ENCODE measurements around the gene GFOD2.

GFOD2 gene

GRCh38 chr16:67656344-67657016 lies 62.6 kb downstream of the GFOD2 start:
- DNase-seq: no peak

DNA sequence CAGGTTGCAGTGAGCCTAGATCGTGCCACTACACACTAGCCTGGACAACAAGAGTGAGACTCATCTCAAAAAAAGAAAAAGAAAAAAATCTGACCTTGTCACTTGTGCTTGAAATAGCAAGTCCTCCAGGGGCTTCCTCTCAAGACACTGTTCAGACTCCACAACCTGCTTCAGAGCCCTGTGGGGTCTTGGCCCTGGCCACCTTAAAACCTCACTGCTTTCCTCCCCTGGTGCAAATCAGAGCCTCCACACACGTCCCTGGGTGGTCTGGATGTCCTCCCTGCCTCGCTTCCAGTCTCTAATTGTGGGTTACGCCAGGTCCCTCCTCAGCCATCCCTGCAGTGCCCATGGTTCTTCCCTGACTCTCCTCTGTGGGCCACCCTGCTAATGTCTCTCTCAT lies 63.8 kb downstream of the GFOD2 start:
- no peak for DNase-seq

- no peak for DNase-seq
Measured at GRCh38 chr16:67654403-67654911, 64.7 kb downstream of the GFOD2 start.

- no peak for DNase-seq
Measured at GRCh38 chr16:67653789-67654402, 65.2 kb downstream of the GFOD2 start.

DNA sequence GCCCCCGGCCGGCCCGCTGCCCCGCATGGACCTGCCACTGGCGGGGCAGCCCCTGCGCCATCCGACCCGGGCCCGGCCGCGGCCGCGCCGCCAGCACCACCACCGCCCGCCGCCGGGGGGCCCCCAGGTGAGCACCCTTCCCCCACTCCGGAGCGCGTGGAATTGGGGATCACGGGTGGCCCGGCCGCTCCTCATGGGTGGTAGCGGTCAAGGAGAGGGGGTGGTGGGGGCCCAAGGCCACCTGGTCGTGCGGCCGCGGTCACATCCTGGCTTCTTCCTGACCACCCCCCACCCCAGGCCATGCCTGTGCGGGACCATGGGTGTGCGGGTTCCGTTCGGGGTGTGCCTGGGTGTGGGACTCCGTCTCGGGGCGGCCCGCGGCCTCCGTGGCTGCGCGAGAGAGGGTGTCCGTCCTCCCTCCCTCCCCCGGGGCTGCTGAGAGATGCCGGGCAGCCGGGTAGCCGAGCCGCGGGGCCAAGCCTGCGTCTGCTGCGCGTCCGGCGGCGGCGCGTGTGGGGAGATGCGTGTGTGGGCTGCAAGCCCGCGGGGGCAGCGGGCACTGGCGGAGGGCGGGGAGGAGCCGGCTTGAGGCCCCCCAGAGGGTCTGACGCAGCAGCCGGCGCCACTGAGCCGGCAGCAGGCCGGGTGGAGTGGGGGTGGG lies 65.9 kb downstream of the GFOD2 start:
- DNase-seq: no peak

- no peak for DNase-seq
Measured at GRCh38 chr16:67652578-67653127, 66.5 kb downstream of the GFOD2 start.

GRCh38 chr16:67651847-67652246 lies 67.3 kb downstream of the GFOD2 start:
- DNase-seq: no peak

DNA sequence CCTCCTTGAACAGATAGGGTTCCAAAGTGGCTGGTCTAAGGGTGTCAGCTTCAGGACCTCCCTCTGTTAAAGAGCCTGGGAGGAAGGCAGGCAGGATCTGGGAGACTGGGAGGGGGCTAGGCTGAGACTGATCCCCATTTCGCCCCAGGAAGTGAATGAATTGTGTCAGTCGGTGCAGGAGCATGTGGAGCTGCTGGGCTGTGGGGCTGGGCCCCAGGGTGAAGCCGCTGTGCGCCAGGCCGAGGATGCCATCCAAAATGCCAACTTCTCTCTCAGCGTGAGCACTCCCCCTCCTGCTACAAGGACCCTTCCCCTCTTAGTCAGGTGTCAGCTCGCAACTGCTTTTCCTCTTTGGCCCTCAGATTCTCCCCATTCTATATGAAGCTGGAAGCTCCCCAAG lies 68.1 kb downstream of the GFOD2 start:
- DNase-seq: no peak

- no peak for DNase-seq
Measured at GRCh38 chr16:67650023-67650422, 69.1 kb downstream of the GFOD2 start.

GRCh38 chr16:67649494-67649931 lies 69.6 kb downstream of the GFOD2 start:
- no peak for DNase-seq

GRCh38 chr16:67648764-67649407 lies 70.2 kb downstream of the GFOD2 start:
- no peak for DNase-seq

- no peak for DNase-seq
Measured at GRCh38 chr16:67648088-67648763, 70.9 kb downstream of the GFOD2 start.

DNA sequence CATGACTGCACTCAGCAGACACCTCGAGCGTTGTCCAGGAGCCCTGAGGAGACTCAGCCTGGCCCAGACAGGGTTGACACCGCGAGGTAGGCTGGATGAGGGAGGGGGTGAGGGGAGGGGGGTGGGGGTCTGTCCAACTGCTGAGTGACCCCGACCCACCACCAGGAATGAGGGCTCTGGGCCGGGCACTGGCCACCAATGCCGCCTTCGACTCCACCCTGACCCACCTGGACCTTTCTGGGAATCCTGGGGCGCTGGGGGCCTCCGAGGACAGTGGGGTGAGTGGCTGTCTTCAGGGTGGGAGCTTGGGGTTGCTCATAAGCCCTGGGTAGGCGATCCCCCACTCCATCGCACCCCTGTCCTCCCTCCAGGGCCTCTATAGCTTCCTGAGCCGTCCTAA lies 71.4 kb downstream of the GFOD2 start:
- no peak for DNase-seq

GRCh38 chr16:67647111-67647651 lies 71.9 kb downstream of the GFOD2 start:
- DNase-seq: no peak

- DNase-seq: no peak
Measured at GRCh38 chr16:67645397-67646121, 73.6 kb downstream of the GFOD2 start.

DNA sequence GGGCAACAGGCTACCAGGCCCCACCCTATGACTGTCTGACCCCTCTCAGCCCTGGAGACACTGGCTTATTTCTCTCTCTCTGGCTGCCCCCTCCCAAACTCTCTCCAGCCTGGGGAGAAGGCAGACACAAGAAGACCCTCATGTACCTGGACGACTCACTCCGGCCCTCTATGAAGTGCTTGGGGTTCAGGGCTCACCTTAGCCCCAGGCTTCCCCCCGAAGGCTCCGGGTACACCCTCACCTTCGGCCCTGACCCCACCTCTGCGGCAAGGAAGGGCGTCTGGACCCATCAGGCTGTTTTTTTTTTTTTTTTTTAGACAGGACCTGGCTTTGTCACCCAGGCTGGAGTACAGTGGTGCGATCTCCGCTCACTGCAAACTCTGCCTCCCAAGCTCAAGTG lies 75.1 kb downstream of the GFOD2 start:
- no peak for DNase-seq

- DNase-seq: no peak
Measured at GRCh38 chr16:67641779-67642708, 77.1 kb downstream of the GFOD2 start.

DNA sequence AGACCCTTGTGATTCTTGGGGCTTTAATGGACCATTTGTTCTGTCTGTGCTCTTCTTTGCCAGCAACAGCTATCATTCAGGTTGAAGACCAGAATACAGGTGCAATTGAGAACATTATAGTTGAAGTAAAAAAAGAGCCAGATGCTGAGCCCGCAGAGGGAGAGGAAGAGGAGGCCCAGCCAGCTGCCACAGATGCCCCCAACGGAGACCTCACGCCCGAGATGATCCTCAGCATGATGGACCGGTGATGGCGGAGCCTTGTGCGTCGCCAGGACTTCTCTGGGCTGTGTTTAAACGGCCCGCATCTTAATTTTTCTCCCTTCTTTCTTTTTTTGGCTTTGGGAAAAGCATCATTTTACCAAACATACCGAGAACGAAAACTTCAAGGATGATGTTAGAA lies 81.5 kb downstream of the GFOD2 start:
- DNase-seq: no peak

DNA sequence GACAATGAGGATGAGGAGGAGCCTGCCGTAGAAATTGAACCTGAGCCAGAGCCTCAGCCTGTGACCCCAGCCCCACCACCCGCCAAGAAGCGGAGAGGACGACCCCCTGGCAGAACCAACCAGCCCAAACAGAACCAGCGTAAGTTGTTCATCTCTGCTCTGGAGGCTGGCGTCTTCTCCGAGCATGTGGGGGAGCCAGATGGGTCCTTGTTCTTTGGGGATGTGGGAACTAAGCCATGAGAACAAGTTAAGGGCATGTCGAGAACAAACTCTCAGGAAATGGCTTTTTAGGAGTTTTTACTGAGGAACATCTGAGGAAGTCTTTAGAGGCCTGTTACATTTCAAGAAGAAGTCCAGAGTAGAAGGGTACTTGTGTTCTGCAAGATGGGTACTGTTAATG lies 82.4 kb downstream of the GFOD2 start:
- DNase-seq: no peak

- no peak for DNase-seq
Measured at GRCh38 chr16:67632415-67633172, 86.5 kb downstream of the GFOD2 start.

Data from activated T-cell treated with anti-CD3 and anti-CD28 coated beads for 4 hours (primary cell).